GM12878 (cell line): ENCODE data around the gene ETV6. TPM values are rescaled to one million over a fixed set of nuclear protein-coding genes. Genes with fewer than 3 reads are reported as not detected.

Experiments used
- ATF7 ChIP-seq: fragments of 450-650 bp; IDR thresholded peaks from 2 replicates; pipeline ENCODE4 v1.6.1; 2016; ENCODE audit warnings: low read depth, mild to moderate bottlenecking
- BRCA1 ChIP-seq: IDR thresholded peaks from 2 replicates; pipeline ENCODE4 v1.6.1; 2011; ENCODE audit warnings: low read depth, low read length, improper control_type of control experiment
- EED ChIP-seq: sonication (generic); IDR thresholded peaks from 2 replicates; pipeline ENCODE4 v1.6.1; 2016; ENCODE audit warnings: antibody characterized with exemption, low read depth
- IRF4 ChIP-seq: IDR thresholded peaks from 2 replicates; pipeline ENCODE4 v1.6.1; 2011; ENCODE audit warnings: low read depth, low read length
- KLF5 ChIP-seq: fragments of 450-650 bp; IDR thresholded peaks from 2 replicates; pipeline ENCODE4 v1.6.1; 2014; ENCODE audit warnings: mild to moderate bottlenecking; ENCODE audit not compliant: partially characterized antibody
- SMAD5 ChIP-seq: IDR thresholded peaks from 2 replicates; pipeline ENCODE4 v1.6.1; 2016; ENCODE audit warnings: antibody characterized with exemption, low read depth
- TAF1 ChIP-seq: IDR thresholded peaks from 2 replicates; pipeline ENCODE4 v1.6.1; 2011; ENCODE audit warnings: mild to moderate bottlenecking, low read depth, low read length, borderline replicate concordance
- TCF3 ChIP-seq: IDR thresholded peaks from 2 replicates; pipeline ENCODE4 v1.6.1; 2012; ENCODE audit warnings: low read depth, mild to moderate bottlenecking, low read length, borderline replicate concordance; ENCODE audit not compliant: insufficient read depth
- WRNIP1 ChIP-seq: IDR thresholded peaks from 2 replicates; pipeline ENCODE4 v1.6.1; 2011; ENCODE audit warnings: low read depth, low read length, improper control_type of control experiment, borderline replicate concordance
- polyA plus RNA-seq, 11 experiments: library from polyadenylated mRNA; depleted of rRNA in 4 of 11; unstranded in 6 of 11; stranded (reverse) in 5 of 11; fragments of >200 nt; fragmentation: Nextera tagmentation in 4 of 11; fragmentation: Illumina TruSeq in 1 of 11; extraction: Ambion mirVana in 4 of 11; extraction: Trizol in 1 of 11; gene quantifications; 1 replicate in 1 of 11; 2 replicates in 10 of 11; pipeline versions ENCODE4 v1.2.1 to v1.2.3, GENCODE V29; 2011 to 2016; ENCODE audit warnings: inconsistent platforms in 2 of 11, missing spikeins in 2 of 11, low read depth in 1 of 11
- total RNA-seq, 4 experiments: library from RNA; depleted of rRNA in 3 of 4; stranded (reverse); fragments of >200 nt in 3 of 4; fragmentation: Illumina TruSeq in 1 of 4; extraction: Trizol in 1 of 4; gene quantifications; 2 replicates each; pipeline versions ENCODE4 v1.2.1 to v1.2.3, GENCODE V29; 2013 to 2021
- TF ChIP-seq, protein P1 (sequence below): fragments of 450-650 bp; conservative IDR thresholded peaks from 2 replicates; pipeline ENCODE4 v1.6.1; 2017; ENCODE audit warnings: mild to moderate bottlenecking, moderate library complexity
- TF ChIP-seq, protein P2 (sequence below): IDR thresholded peaks from 2 replicates; pipeline ENCODE4 v1.6.1; 2012; ENCODE audit warnings: low read depth, low read length, improper control_type of control experiment
- TF ChIP-seq, protein P3 (sequence below): fragments of 450-650 bp; IDR thresholded peaks from 2 replicates; pipeline ENCODE4 v1.6.1; 2018; ENCODE audit warnings: borderline replicate concordance, mild to moderate bottlenecking; ENCODE audit not compliant: partially characterized antibody
- TF ChIP-seq, protein P4 (sequence below): fragments of 450-650 bp; IDR thresholded peaks from 2 replicates; pipeline ENCODE4 v1.6.1; 2017; ENCODE audit warnings: mild to moderate bottlenecking, moderate library complexity
- TF ChIP-seq, protein P5 (sequence below): IDR thresholded peaks from 2 replicates; pipeline ENCODE4 v1.6.1; 2012; ENCODE audit warnings: improper control_type of control experiment, low read depth, low read length; ENCODE audit not compliant: insufficient replicate concordance

Gene ETV6
- total and polyA plus RNA-seq, 10 of the 15 experiments (the other 5 are each of a cell fraction or from before 2014, with no cell fraction given), result 6.6 to 74.8 (median 24.6) TPM

DNA sequence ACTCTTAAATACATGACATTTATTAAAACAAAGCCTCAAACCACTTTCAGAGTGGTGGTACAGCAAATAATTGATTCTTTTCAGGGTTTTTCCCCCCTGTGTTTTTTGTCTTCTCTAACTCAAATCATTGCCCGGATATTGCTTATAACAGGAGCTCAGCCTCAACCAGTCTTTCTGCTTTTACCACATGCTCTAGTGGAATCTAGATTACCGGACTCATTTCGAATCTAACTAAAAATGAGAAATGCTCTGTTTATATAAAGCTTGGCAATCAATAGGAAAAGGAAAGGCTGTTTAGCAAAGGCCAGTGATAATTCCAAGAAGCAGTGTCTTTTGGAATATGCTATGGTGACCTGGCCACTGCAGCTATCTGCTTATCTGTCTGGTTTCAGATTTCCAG, 161.5 kb downstream of the ETV6 start (continued):
- TF ChIP-seq, protein P1, sequence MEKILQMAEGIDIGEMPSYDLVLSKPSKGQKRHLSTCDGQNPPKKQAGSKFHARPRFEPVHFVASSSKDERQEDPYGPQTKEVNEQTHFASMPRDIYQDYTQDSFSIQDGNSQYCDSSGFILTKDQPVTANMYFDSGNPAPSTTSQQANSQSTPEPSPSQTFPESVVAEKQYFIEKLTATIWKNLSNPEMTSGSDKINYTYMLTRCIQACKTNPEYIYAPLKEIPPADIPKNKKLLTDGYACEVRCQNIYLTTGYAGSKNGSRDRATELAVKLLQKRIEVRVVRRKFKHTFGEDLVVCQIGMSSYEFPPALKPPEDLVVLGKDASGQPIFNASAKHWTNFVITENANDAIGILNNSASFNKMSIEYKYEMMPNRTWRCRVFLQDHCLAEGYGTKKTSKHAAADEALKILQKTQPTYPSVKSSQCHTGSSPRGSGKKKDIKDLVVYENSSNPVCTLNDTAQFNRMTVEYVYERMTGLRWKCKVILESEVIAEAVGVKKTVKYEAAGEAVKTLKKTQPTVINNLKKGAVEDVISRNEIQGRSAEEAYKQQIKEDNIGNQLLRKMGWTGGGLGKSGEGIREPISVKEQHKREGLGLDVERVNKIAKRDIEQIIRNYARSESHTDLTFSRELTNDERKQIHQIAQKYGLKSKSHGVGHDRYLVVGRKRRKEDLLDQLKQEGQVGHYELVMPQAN, result no peak
- TF ChIP-seq TAF1 (no peak), ATF7 (no peak), IRF4 (no peak), WRNIP1 (no peak), BRCA1 (no peak), EED (peak; percentile 38), SMAD5 (no peak), KLF5 (no peak), TCF3 (no peak)
- TF ChIP-seq, protein P2, sequence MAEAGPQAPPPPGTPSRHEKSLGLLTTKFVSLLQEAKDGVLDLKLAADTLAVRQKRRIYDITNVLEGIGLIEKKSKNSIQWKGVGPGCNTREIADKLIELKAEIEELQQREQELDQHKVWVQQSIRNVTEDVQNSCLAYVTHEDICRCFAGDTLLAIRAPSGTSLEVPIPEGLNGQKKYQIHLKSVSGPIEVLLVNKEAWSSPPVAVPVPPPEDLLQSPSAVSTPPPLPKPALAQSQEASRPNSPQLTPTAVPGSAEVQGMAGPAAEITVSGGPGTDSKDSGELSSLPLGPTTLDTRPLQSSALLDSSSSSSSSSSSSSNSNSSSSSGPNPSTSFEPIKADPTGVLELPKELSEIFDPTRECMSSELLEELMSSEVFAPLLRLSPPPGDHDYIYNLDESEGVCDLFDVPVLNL, result no peak
- TF ChIP-seq, protein P3, sequence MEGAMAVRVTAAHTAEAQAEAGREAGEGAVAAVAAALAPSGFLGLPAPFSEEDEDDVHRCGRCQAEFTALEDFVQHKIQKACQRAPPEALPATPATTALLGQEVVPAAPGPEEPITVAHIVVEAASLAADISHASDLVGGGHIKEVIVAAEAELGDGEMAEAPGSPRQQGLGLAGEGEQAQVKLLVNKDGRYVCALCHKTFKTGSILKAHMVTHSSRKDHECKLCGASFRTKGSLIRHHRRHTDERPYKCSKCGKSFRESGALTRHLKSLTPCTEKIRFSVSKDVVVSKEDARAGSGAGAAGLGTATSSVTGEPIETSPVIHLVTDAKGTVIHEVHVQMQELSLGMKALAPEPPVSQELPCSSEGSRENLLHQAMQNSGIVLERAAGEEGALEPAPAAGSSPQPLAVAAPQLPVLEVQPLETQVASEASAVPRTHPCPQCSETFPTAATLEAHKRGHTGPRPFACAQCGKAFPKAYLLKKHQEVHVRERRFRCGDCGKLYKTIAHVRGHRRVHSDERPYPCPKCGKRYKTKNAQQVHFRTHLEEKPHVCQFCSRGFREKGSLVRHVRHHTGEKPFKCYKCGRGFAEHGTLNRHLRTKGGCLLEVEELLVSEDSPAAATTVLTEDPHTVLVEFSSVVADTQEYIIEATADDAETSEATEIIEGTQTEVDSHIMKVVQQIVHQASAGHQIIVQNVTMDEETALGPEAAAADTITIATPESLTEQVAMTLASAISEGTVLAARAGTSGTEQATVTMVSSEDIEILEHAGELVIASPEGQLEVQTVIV, result no peak
- TF ChIP-seq, protein P4, sequence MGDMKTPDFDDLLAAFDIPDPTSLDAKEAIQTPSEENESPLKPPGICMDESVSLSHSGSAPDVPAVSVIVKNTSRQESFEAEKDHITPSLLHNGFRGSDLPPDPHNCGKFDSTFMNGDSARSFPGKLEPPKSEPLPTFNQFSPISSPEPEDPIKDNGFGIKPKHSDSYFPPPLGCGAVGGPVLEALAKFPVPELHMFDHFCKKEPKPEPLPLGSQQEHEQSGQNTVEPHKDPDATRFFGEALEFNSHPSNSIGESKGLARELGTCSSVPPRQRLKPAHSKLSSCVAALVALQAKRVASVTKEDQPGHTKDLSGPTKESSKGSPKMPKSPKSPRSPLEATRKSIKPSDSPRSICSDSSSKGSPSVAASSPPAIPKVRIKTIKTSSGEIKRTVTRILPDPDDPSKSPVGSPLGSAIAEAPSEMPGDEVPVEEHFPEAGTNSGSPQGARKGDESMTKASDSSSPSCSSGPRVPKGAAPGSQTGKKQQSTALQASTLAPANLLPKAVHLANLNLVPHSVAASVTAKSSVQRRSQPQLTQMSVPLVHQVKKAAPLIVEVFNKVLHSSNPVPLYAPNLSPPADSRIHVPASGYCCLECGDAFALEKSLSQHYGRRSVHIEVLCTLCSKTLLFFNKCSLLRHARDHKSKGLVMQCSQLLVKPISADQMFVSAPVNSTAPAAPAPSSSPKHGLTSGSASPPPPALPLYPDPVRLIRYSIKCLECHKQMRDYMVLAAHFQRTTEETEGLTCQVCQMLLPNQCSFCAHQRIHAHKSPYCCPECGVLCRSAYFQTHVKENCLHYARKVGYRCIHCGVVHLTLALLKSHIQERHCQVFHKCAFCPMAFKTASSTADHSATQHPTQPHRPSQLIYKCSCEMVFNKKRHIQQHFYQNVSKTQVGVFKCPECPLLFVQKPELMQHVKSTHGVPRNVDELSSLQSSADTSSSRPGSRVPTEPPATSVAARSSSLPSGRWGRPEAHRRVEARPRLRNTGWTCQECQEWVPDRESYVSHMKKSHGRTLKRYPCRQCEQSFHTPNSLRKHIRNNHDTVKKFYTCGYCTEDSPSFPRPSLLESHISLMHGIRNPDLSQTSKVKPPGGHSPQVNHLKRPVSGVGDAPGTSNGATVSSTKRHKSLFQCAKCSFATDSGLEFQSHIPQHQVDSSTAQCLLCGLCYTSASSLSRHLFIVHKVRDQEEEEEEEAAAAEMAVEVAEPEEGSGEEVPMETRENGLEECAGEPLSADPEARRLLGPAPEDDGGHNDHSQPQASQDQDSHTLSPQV, result no peak
- TF ChIP-seq, protein P5, sequence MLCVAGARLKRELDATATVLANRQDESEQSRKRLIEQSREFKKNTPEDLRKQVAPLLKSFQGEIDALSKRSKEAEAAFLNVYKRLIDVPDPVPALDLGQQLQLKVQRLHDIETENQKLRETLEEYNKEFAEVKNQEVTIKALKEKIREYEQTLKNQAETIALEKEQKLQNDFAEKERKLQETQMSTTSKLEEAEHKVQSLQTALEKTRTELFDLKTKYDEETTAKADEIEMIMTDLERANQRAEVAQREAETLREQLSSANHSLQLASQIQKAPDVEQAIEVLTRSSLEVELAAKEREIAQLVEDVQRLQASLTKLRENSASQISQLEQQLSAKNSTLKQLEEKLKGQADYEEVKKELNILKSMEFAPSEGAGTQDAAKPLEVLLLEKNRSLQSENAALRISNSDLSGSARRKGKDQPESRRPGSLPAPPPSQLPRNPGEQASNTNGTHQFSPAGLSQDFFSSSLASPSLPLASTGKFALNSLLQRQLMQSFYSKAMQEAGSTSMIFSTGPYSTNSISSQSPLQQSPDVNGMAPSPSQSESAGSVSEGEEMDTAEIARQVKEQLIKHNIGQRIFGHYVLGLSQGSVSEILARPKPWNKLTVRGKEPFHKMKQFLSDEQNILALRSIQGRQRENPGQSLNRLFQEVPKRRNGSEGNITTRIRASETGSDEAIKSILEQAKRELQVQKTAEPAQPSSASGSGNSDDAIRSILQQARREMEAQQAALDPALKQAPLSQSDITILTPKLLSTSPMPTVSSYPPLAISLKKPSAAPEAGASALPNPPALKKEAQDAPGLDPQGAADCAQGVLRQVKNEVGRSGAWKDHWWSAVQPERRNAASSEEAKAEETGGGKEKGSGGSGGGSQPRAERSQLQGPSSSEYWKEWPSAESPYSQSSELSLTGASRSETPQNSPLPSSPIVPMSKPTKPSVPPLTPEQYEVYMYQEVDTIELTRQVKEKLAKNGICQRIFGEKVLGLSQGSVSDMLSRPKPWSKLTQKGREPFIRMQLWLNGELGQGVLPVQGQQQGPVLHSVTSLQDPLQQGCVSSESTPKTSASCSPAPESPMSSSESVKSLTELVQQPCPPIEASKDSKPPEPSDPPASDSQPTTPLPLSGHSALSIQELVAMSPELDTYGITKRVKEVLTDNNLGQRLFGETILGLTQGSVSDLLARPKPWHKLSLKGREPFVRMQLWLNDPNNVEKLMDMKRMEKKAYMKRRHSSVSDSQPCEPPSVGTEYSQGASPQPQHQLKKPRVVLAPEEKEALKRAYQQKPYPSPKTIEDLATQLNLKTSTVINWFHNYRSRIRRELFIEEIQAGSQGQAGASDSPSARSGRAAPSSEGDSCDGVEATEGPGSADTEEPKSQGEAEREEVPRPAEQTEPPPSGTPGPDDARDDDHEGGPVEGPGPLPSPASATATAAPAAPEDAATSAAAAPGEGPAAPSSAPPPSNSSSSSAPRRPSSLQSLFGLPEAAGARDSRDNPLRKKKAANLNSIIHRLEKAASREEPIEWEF, result peak; percentile 17
